ENCODE results near the gene ROR2.
"Not testable (repeated sequence)": the region's sequence is repeated elsewhere in the genome, so short reads cannot be mapped to it uniquely, and the experiment has no call there.

Gene ROR2

GRCh38 chr9:91815896-91816295, 134.1 kb downstream of the ROR2 start:
- no peak for DNase-seq

- no peak for DNase-seq
Measured at GRCh38 chr9:91814753-91815152, 135.3 kb downstream of the ROR2 start.

GRCh38 chr9:91814201-91814600, 135.8 kb downstream of the ROR2 start:
- no peak for DNase-seq

- DNase-seq: no peak
Measured at GRCh38 chr9:91813176-91813795, 136.7 kb downstream of the ROR2 start.

GRCh38 chr9:91812191-91812590, 137.8 kb downstream of the ROR2 start:
- no peak for DNase-seq

- no peak for DNase-seq
Measured at GRCh38 chr9:91811024-91811909, 138.8 kb downstream of the ROR2 start.

- DNase-seq: no peak
Measured at GRCh38 chr9:91810286-91810905, 139.6 kb downstream of the ROR2 start.

GRCh38 chr9:91809581-91810285, 140.3 kb downstream of the ROR2 start:
- DNase-seq: no peak

GRCh38 chr9:91807643-91808246, 142.3 kb downstream of the ROR2 start:
- DNase-seq: no peak

- no peak for DNase-seq
Measured at GRCh38 chr9:91805031-91805430, 145.0 kb downstream of the ROR2 start.

- DNase-seq: no peak
Measured at GRCh38 chr9:91803970-91804752, 145.9 kb downstream of the ROR2 start.

- DNase-seq: no peak
Measured at GRCh38 chr9:91803151-91803940, 146.7 kb downstream of the ROR2 start.

GRCh38 chr9:91802391-91802790, 147.6 kb downstream of the ROR2 start:
- no peak for DNase-seq

- DNase-seq: no peak
Measured at GRCh38 chr9:91800473-91801030, 149.5 kb downstream of the ROR2 start.

GRCh38 chr9:91799113-91799744, 150.8 kb downstream of the ROR2 start:
- no peak for DNase-seq

- not testable (repeated sequence) for DNase-seq
Measured at GRCh38 chr9:91798273-91799112, 151.5 kb downstream of the ROR2 start.

- DNase-seq: not testable (repeated sequence)
Measured at GRCh38 chr9:91797517-91797916, 152.5 kb downstream of the ROR2 start.

- DNase-seq: not testable (repeated sequence)
Measured at GRCh38 chr9:91796516-91796915, 153.5 kb downstream of the ROR2 start.

- no peak for DNase-seq
Measured at GRCh38 chr9:91795598-91796241, 154.3 kb downstream of the ROR2 start.
